ENCODE data around the gene JPH2.
"Not testable (repeated sequence)": the region's sequence is repeated elsewhere in the genome, so short reads cannot be mapped to it uniquely, and the experiment has no call there.

JPH2 gene

DNA sequence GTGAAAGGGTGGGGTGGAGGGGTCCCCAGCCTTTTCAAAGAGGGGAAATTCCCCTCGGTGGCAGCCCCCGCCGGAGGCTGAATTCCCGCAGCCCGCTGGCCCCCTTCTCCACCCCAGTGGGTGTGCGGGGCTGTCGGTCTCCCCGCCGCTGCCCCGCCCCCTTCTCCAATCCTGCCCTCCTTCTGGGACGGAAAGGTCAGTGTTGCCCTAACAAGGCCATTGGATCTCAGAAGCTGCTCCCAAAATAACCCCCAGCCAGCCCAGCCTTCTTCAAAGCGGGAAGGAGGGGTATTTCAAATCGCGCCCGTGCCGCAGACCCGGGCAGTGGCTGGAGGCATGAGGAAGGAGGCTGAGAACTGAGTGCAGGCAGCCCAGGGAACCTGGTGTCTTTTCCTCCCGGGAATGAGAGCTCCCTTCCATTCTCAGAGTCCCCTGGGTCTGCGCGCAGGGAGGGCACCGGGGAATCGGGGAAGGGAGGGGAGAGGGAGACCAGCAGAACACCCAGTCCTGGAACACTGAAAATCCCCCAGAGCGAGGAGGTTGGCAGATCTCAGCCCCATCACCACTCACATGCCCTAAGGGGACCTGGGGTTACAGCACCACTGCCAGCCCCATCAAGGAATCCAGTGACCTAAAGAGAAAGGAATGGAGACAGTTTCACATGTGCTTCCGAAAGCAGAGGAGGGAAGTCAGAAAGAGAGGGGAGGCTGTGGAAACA, at the start of gene JPH2:
Gene JPH2 (minus strand): TSS at position 135 of the 718 bp plus-strand sequence. CDS start 483 bp downstream, outside the sequence.
- no peak for DNase-seq

- no peak for DNase-seq
Observed at GRCh38 chr20:44235702-44236101, 48.7 kb upstream of the JPH2 start.

GRCh38 chr20:44234566-44235317, 47.8 kb upstream of the JPH2 start:
- no peak for DNase-seq

DNA sequence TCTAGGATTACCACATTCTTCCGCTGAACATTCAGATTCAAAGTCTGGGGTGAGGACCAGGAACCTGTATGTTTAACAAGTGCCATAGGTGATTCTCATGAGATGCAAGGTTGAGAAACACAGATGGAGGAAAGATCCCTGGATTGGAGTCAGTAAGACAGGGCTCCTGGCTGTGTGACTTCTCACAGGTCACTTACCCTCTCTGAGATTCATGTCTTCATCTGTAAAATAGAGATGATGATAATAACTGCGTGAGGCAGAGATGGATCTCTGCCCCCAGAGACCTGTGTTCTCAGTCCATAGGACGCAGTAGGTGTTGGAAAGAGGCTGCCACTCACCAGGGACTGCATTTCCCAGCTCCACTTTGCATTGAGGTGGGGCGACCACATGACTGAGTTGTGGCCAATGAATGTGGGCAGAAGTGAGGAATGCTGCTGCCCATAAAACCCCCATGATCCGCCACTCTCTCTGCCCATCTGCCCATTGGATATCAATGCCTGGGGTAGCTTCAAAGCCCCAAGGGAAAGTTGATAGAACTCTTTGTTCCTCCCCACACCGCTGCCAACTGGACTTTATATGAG, 46.5 kb upstream of the JPH2 start:
- DNase-seq, result no peak

- not testable (repeated sequence) for DNase-seq
Observed at GRCh38 chr20:44232469-44232856, 45.5 kb upstream of the JPH2 start.

GRCh38 chr20:44231713-44232468, 44.9 kb upstream of the JPH2 start:
- DNase-seq, result peak in 1 of 2 experiments; percentile 70

GRCh38 chr20:44231193-44231592, 44.2 kb upstream of the JPH2 start:
- DNase-seq, result no peak

DNA sequence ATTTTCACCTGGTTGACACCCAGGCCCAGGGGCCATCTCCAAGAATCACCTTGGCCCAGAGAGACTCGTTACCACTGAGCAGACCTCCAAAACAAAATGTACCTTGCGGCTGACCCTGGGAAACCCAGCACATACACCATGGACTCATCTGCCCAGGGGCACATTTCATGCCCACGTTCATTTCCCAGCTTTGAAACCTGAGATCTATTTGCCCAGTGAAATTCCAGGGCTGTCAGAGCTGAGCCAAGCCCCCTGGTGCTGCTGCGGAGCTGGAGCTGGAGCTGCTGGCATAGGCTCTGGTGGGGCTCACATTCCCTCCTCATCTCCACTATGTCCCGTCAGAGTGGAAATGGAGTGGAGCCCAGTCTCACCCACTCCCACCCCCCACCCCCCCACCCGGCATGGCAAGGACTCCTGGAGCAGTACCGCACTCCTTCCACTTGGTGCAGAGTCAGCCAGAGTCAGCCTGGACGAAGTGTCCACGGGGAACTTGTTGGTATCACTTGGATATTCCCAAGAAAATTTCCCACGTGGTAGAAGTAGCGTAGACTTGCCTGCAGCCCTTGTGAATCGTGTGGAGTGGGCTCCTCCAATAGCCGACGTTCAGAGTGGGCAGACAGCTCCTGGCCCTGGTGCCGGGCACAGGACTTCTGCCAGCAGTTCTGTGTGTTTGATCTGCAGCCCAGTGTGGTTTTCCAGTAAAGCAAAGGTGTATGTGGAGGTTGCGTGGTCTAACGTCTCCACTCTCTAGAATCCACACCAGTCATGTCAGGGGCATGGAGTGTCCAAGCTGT, 41.7 kb upstream of the JPH2 start:
- DNase-seq, result no peak

GRCh38 chr20:44224637-44225036, 37.6 kb upstream of the JPH2 start:
- no peak for DNase-seq

DNA sequence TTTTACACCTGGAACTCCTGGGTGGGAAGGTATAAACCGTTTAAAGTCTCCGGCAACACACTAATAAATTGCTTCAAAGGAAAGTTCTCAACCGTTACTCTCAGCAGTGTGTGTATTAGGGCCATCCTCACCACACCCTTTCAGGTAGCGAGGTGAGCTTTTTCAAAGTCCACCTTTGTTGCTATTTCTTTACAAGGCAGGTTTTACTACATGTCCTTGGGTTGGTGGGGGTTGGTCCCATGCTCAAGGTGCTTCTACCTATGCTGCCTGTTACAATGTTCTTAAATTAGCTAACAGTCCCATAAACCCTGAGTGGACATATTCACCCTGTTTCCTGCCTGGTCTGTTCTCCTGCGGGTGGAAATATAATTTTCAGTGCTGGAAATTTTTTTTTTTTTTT, 36.7 kb upstream of the JPH2 start:
- no peak for DNase-seq

DNA sequence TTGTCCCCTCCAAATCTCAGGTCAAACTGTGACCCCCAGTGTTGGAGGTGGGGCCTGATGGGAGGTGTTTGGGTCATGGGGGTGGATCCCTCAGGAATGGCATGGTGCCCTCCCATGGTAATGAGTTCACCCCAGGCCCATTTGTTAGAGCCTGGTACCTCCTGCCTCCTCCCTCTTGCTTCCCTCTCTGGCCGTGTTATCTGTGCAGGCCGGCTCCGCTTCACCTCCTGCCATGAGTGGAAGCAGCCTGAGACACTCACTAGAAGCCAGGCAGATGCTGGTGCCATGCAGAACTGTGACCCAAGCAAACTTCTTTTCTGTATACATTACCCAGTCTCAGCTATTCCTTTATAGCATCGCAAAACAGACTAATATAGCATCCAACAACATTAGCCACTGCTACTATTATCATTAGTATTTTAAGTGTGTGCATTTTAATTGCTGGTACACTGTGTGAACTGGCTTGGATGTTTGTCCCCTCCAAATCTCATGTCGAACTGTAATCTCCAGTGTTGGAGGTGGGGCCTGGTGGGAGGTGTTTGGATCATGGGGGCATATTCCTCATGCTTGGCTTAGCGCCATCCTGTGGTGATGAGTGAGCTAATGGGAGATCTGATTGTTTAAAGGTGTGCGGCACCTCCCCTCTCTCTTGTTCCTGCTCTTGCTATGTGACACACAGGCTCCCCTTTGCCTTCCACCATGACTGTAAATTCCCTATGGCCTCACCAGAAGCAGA, 35.8 kb upstream of the JPH2 start:
- DNase-seq, result no peak

GRCh38 chr20:44222027-44222426, 35.0 kb upstream of the JPH2 start:
- DNase-seq, result no peak

- no peak for DNase-seq
Observed at GRCh38 chr20:44221368-44221954, 34.5 kb upstream of the JPH2 start.

GRCh38 chr20:44219791-44220190, 32.8 kb upstream of the JPH2 start:
- DNase-seq, result no peak

DNA sequence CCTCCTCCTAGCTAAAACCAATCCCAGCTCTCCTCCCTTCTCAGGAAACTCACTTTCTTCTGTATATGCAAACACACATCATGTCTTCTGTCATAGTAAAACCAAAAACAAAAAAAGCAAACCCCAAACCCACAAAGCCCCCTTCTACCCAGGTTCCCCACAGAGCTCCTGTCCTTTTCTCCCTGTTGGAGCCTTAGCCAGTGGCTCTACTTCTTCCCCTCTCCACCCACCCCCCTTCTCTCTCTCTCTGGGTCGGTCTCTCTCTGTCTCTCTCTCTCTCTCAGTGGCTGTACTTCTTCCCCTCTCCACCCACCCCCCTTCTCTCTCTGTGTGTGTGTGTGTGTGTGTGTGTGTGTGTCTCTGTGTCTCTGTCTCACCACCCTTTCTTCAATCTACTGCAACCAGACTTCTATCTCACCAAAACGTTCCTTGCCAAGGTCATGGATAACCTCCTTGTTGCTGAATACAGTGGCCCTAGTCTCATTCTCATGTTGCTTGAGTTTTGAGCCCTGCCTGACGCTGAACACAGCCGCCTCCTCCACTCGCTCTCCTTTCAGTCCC, 32.3 kb upstream of the JPH2 start:
- DNase-seq, result no peak

DNA sequence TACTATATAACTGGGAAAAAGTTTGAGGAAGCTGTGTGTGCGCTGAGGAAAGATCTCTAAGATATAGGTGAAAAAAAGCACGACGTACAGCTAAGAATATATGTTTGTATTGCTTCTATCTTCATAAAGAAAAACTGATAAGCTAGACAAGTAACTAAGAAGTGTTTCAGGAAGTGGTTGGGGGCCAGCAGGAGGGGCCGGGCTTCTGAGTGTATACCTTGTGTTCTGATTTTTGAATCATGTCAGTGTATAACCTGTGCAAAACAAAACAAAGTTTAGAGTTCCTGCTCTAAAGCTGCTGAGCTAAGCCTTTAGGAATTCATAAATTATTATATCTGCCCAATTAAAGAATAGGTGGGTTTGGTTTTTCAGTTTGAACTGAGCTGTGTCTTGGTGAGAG, 31.5 kb upstream of the JPH2 start:
- DNase-seq, result no peak

DNA sequence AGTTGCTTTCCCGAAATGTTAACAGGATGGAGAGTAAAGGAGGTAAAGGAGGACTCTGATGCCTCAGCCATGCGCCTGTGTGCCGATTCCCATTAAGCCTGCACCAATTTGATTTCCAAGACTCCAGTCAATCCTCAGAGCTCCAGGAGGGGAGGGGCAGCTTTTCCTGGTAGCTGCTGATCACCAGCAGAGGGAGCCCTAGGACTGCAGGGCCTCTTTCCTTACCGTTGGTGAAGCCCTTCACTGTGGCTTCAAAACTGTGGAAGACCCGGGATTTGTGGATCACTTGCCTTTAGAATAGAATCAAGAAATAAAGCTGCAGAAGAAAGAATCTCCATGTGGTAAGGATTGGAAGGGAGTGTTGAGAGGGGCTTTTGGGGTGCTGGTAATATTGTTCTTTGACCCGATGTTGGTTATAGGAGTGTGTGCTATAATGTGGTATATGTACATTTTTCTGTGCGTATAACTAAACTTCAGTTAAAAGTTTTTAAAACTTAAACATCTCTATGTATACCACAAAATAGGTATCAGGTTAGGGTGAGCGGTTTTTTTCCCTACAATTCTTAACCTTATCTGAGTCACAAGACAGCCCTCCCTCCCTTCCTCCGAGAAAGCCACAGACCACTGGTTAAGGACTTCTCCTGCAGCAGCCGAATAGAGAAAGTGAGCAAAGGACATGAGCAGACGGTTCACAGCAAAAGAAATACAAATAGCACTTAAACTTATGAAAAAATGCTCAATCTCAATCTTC, 30.5 kb upstream of the JPH2 start:
- DNase-seq, result peak; percentile 41 to 74

- DNase-seq, result peak; percentile 53 to 74
Observed at GRCh38 chr20:44215125-44215524, 28.1 kb upstream of the JPH2 start.

DNA sequence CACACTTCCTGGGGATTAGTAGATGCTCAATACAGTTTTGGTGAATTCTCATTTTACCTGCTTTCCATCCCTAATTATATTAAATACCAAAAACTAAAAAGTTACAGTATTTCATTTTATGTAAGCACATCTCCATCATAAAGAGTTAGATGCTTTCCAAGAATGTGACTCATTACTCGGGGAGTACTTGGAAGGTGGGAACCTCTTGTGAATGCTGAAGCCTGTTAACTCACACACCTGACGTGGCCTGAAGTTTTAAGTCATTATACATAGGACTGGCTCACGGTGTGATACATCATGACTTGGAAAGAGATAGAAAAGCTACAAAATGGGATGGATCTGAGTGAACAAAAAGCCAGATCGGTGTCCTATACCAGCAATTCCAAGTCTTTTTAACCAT, 25.8 kb upstream of the JPH2 start:
- no peak for DNase-seq

Measured in NCI-H446 (cell line).